Adrenal gland (tissue), 5 donors: ENCODE data around the gene MAP1LC3B2.

Experiments
- CTCF ChIP-seq, 6 experiments: fragments of 450-650 bp in 4 of 6; fragments of 200-600 bp in 2 of 6; sonication (generic) in 1 of 6; IDR thresholded peaks; 1 replicate in 5 of 6; 2 replicates in 1 of 6; pipeline versions ENCODE4 v1.5.1 to v1.8.0; 2016 to 2021; ENCODE audit warnings: antibody characterized with exemption in 6 of 6, mild to moderate bottlenecking in 2 of 6, moderate library complexity in 1 of 6
- POLR2A ChIP-seq, 2 donors: fragments of 450-650 bp; IDR thresholded peaks; one replicate each; pipeline ENCODE4 v1.6.1; 2017; ENCODE audit warnings: antibody characterized with exemption in 2 of 2, mild to moderate bottlenecking in 2 of 2, moderate library complexity in 1 of 2
- donor health status: DM: no; HTN: no; CAD: no.

- TF ChIP-seq POLR2A (IDR thresholded peaks at IDR 0.05) (no peak), CTCF (IDR thresholded peaks at IDR 0.05) (no peak)
Measured at GRCh38 chr12:116619246-116619645, 60.1 kb downstream of the MAP1LC3B2 start.
